Esophagus squamous epithelium (tissue), 5 donors: Measurements from ENCODE around the gene MORN5. TPM values are rescaled to one million over a fixed set of nuclear protein-coding genes. Genes with fewer than 3 reads are reported as not detected.

ENCODE experiments used
- DNase-seq: peaks from one replicate; lab custom pipeline; 2025; lab: John Stamatoyannopoulos, UW
- H3K27ac ChIP-seq, 4 donors: fragments of 200-600 bp; sonication (generic); one replicate each; pipeline ENCODE4 v1.5.1; 2016 to 2019; ENCODE audit warnings: mild to moderate bottlenecking in 1 of 4
- H3K27me3 ChIP-seq, 4 donors: fragments of 200-600 bp; sonication (generic); 1 replicate in 3 of 4; 2 replicates in 1 of 4; pipeline versions ENCODE4 v1.5.1 to v1.6.0; 2017 to 2021; ENCODE audit warnings: antibody characterized with exemption in 1 of 4
- H3K36me3 ChIP-seq, 3 donors: fragments of 200-600 bp; sonication (generic); one replicate each; pipeline ENCODE4 v1.5.1; 2016 to 2019
- H3K4me1 ChIP-seq, 3 donors: fragments of 200-600 bp; sonication (generic); one replicate each; pipeline ENCODE4 v1.5.1; 2017 to 2019
- H3K4me3 ChIP-seq, 4 donors: fragments of 200-600 bp; sonication (generic); 1 replicate in 3 of 4; 2 replicates in 1 of 4; pipeline ENCODE4 v1.5.1; 2016 to 2019; ENCODE audit warnings: mild to moderate bottlenecking in 2 of 4, moderate library complexity in 1 of 4
- H3K9me3 ChIP-seq, 3 donors: fragments of 200-600 bp; sonication (generic); one replicate each; pipeline ENCODE4 v1.5.1; 2016 to 2019
- CTCF ChIP-seq, 6 experiments: fragments of 450-650 bp in 4 of 6; fragments of 200-600 bp in 2 of 6; sonication (generic) in 2 of 6; IDR thresholded peaks; one replicate each; pipeline ENCODE4 v1.5.1; 2016 to 2019; ENCODE audit warnings: antibody characterized with exemption in 6 of 6, mild to moderate bottlenecking in 4 of 6, moderate library complexity in 4 of 6
- POLR2A ChIP-seq, 4 donors: fragments of 450-650 bp; IDR thresholded peaks; one replicate each; pipeline ENCODE4 v1.6.1; 2017; ENCODE audit warnings: antibody characterized with exemption in 4 of 4, mild to moderate bottlenecking in 4 of 4, moderate library complexity in 3 of 4
- WGBS, 2 donors: methylation state at CpG; one replicate each; pipeline ENCODE4 v1.1.5; 2018; 5-methylcytosine and 5-hydroxymethylcytosine counted together
- intact Hi-C: fragments of 100-400 bp; cut with DNase I; formaldehyde crosslinking; loops from one replicate; pipeline ENCODE4 v1.15.0; 2022
- total RNA-seq, 4 donors: library from RNA; depleted of rRNA; stranded (reverse); fragments of >200 nt; gene quantifications; one replicate each; pipeline ENCODE4 v1.1.0, GENCODE V29; 2016
- donor health status: DM: yes; HTN: yes; CAD: no.

The MORN5 gene
- total RNA-seq, 4 donors from 2014 or later: not detected

- intact Hi-C loops: no loop called here
- no peak for DNase-seq
- H3K4me3 ChIP-seq: no peak overlapping the region
Measured at GRCh38 chr9:122130837-122131236, 28.9 kb upstream of the MORN5 start.

GRCh38 chr9:122131401-122132001 lies 28.2 kb upstream of the MORN5 start:
- intact Hi-C loops: no loop called here
- Histone ChIP-seq H3K27me3 (peaks cover 0 to 24% (median under 1%) of the 10 kb centered on the region in 4 donors), H3K36me3 (no peaks in the 10 kb centered on the region), H3K27ac (no peak overlapping the region), H3K4me1 (peaks cover 5 to 30% (median 6%) of the 10 kb centered on the region in 3 donors), H3K9me3 (no peaks in the 10 kb centered on the region), H3K4me3 (no peak overlapping the region)
- 23 to 29% methylated on average over 4 to 7 of the region's 21 CpGs for WGBS, 2 donors
- no peak for DNase-seq
- TF ChIP-seq POLR2A (IDR thresholded peaks at IDR 0.05) (no peak), CTCF (IDR thresholded peaks at IDR 0.05) (no peak)

More at GRCh38 chr9:122130837-122131236, 28.9 kb upstream of the MORN5 start:
- Histone ChIP-seq H3K9me3 (no peaks in the 10 kb centered on the region), H3K36me3 (no peaks in the 10 kb centered on the region), H3K27me3 (peaks cover 0 to 31% (median 4%) of the 10 kb centered on the region in 4 donors), H3K27ac (no peak overlapping the region), H3K4me1 (peaks cover 11 to 37% (median 12%) of the 10 kb centered on the region in 3 donors)
- 74 to 80% methylated on average over 4 of the region's 4 CpGs for WGBS, 2 donors
- TF ChIP-seq POLR2A (IDR thresholded peaks at IDR 0.05) (no peak), CTCF (IDR thresholded peaks at IDR 0.05) (no peak)

GRCh38 chr9:122132539-122132938 lies 27.2 kb upstream of the MORN5 start:
- Histone ChIP-seq H3K27ac (no peak overlapping the region), H3K36me3 (no peaks in the 10 kb centered on the region), H3K4me1 (peaks cover 0 to 23% (median 0%) of the 10 kb centered on the region in 3 donors), H3K4me3 (no peak overlapping the region), H3K27me3 (peaks cover 0 to 14% (median 0%) of the 10 kb centered on the region in 4 donors), H3K9me3 (no peaks in the 10 kb centered on the region)
- 95 to 100% methylated on average over 1 to 3 of the region's 4 CpGs for WGBS, 2 donors
- DNase-seq: no peak
- TF ChIP-seq CTCF (IDR thresholded peaks at IDR 0.05) (no peak), POLR2A (IDR thresholded peaks at IDR 0.05) (no peak)
- intact Hi-C loops: no loop called here

GRCh38 chr9:122133263-122133983 lies 26.3 kb upstream of the MORN5 start:
- WGBS, 2 donors: 66 to 77% methylated on average over 6 to 12 of the region's 12 CpGs
- no peak overlapping the region for H3K4me3 ChIP-seq
- intact Hi-C loops: no loop called here
- H3K36me3 ChIP-seq: no peaks in the 10 kb centered on the region
- no peaks in the 10 kb centered on the region for H3K9me3 ChIP-seq
- no peak for DNase-seq
- peak overlapping the region in 2 of 4 donors; percentile 22 to 23 for H3K27ac ChIP-seq
- peaks cover 0 to 23% (median 0%) of the 10 kb centered on the region in 3 donors for H3K4me1 ChIP-seq
- peaks cover 0 to 9% (median 0%) of the 10 kb centered on the region in 4 donors for H3K27me3 ChIP-seq
- TF ChIP-seq POLR2A (IDR thresholded peaks at IDR 0.05) (no peak), CTCF (IDR thresholded peaks at IDR 0.05) (no peak)

- WGBS, 2 donors: 63 to 86% methylated on average over 15 of the region's 17 CpGs
- TF ChIP-seq CTCF (IDR thresholded peaks at IDR 0.05): no peak
- no peak for TF ChIP-seq POLR2A (IDR thresholded peaks at IDR 0.05)
- intact Hi-C loops: no loop called here
- no peaks in the 10 kb centered on the region for H3K9me3 ChIP-seq
- peak overlapping the region in 2 of 4 donors; percentile 22 to 23 for H3K27ac ChIP-seq
- no peaks in the 10 kb centered on the region for H3K36me3 ChIP-seq
- no peak overlapping the region for H3K4me3 ChIP-seq
- peaks cover 0 to 9% (median 0%) of the 10 kb centered on the region in 4 donors for H3K27me3 ChIP-seq
- peaks cover 0 to 23% (median 0%) of the 10 kb centered on the region in 3 donors for H3K4me1 ChIP-seq
- no peak for DNase-seq
Measured at GRCh38 chr9:122133984-122134535, 25.6 kb upstream of the MORN5 start.
